ENCODE measurements around the gene RABGAP1L.

- TF ChIP-seq CTCF (IDR thresholded peaks at IDR 0.05): no peak
- no peak for TF ChIP-seq POLR2A (IDR thresholded peaks at IDR 0.05)
These were observed 699.0 kb downstream of the RABGAP1L start for GRCh38 chr1:174858301-174858700.

Measured in thyroid gland (tissue), 4 donors.